HL-60 (cell line): ENCODE results near the gene NOXO1.

Source experiments
- GABPA ChIP-seq: IDR thresholded peaks from 2 replicates; pipeline ENCODE4 v1.6.1; 2012; ENCODE audit warnings: low read depth
- POLR2AphosphoS5 ChIP-seq: IDR thresholded peaks from 2 replicates; pipeline ENCODE4 v1.6.1; 2012; ENCODE audit warnings: low read depth
- TF ChIP-seq, protein P1 (sequence below): IDR thresholded peaks from one replicate; pipeline ENCODE4 v1.5.1; 2011; ENCODE audit warnings: low read length, control low read depth, inconsistent platforms; ENCODE audit not compliant: insufficient read depth

DNA sequence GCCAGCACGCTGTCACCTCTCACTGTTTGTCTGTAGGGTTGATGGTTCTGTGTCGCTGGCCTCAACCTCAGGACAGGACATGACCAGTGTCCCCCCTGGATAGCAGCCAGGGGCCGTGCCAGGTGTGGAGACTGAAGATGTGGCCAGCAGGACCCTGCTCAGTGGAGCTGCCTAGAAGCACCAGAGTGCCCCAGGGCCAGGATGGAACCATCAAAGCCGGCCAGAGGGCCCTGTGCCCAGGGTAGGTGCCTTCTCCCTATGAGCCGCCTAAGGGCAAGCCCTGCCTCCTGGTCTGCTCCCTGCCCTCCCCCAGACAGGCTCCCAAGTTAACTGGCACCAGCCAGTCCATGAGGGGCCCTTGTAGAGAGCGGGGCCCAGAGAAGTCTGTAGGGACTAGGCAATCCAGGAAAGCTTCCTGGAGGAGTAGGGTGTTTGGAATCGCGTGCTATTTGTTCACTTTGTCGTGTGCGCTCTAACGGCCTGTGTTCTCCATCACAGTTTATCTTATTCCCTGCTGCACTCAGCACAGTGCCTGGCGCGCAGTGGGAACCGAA is 22.5 kb downstream of the NOXO1 start:
- TF ChIP-seq POLR2AphosphoS5 (no peak), GABPA (no peak)
- TF ChIP-seq, protein P1, sequence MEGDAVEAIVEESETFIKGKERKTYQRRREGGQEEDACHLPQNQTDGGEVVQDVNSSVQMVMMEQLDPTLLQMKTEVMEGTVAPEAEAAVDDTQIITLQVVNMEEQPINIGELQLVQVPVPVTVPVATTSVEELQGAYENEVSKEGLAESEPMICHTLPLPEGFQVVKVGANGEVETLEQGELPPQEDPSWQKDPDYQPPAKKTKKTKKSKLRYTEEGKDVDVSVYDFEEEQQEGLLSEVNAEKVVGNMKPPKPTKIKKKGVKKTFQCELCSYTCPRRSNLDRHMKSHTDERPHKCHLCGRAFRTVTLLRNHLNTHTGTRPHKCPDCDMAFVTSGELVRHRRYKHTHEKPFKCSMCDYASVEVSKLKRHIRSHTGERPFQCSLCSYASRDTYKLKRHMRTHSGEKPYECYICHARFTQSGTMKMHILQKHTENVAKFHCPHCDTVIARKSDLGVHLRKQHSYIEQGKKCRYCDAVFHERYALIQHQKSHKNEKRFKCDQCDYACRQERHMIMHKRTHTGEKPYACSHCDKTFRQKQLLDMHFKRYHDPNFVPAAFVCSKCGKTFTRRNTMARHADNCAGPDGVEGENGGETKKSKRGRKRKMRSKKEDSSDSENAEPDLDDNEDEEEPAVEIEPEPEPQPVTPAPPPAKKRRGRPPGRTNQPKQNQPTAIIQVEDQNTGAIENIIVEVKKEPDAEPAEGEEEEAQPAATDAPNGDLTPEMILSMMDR: no peak
